EL (cell line): ENCODE data around the gene UBE2C.

ENCODE experiments used
- DNase-seq: peaks from one replicate; pipeline ENCODE4 v3.0.0-alpha.2; 2016

UBE2C gene

GRCh38 chr20:45833883-45834796 lies 21.7 kb downstream of the UBE2C start:
- DNase-seq = peak; percentile 77

GRCh38 chr20:45834797-45835161 lies 22.3 kb downstream of the UBE2C start:
- no peak for DNase-seq

GRCh38 chr20:45835329-45835765 lies 22.9 kb downstream of the UBE2C start:
- DNase-seq = no peak

- peak; percentile 58 for DNase-seq
Measured at GRCh38 chr20:45835825-45836224, 23.4 kb downstream of the UBE2C start.

- no peak for DNase-seq
Measured at GRCh38 chr20:45836841-45837240, 24.4 kb downstream of the UBE2C start.

- no peak for DNase-seq
Measured at GRCh38 chr20:45840700-45841198, 28.3 kb downstream of the UBE2C start.

- no peak for DNase-seq
Measured at GRCh38 chr20:45841407-45842129, 29.1 kb downstream of the UBE2C start.

- DNase-seq = peak; percentile 30
Measured at GRCh38 chr20:45842169-45842812, 29.8 kb downstream of the UBE2C start.

GRCh38 chr20:45843506-45843905 lies 31.1 kb downstream of the UBE2C start:
- no peak for DNase-seq

- no peak for DNase-seq
Measured at GRCh38 chr20:45845452-45845851, 33.0 kb downstream of the UBE2C start.

- no peak for DNase-seq
Measured at GRCh38 chr20:45848421-45848820, 36.0 kb downstream of the UBE2C start.

- DNase-seq = no peak
Measured at GRCh38 chr20:45848969-45849582, 36.6 kb downstream of the UBE2C start.

- DNase-seq = no peak
Measured at GRCh38 chr20:45850238-45850637, 37.8 kb downstream of the UBE2C start.

- no peak for DNase-seq
Measured at GRCh38 chr20:45850926-45851325, 38.5 kb downstream of the UBE2C start.

- DNase-seq = no peak
Measured at GRCh38 chr20:45851501-45851900, 39.1 kb downstream of the UBE2C start.

GRCh38 chr20:45852326-45852725 lies 39.9 kb downstream of the UBE2C start:
- DNase-seq = no peak

- no peak for DNase-seq
Measured at GRCh38 chr20:45853484-45853883, 41.0 kb downstream of the UBE2C start.

GRCh38 chr20:45857114-45857881 lies 44.9 kb downstream of the UBE2C start, which contains the start of the genes ACOT8 and ZSWIM3:
ACOT8 (minus strand) TSS chr20:45857392; CDS start chr20:45857315, 77 bp downstream.
ZSWIM3 (plus strand) TSS chr20:45857614; CDS start chr20:45857826, 212 bp downstream.
- peak; percentile 100 for DNase-seq

GRCh38 chr20:45857882-45858216 lies 45.4 kb downstream of the UBE2C start:
- DNase-seq = no peak

GRCh38 chr20:45859916-45860315 lies 47.5 kb downstream of the UBE2C start:
- DNase-seq = no peak

GRCh38 chr20:45860560-45861220 lies 48.2 kb downstream of the UBE2C start:
- DNase-seq = no peak
